Measurements from ENCODE around the gene MACC1. TPM values are rescaled to one million over a fixed set of nuclear protein-coding genes. Genes with fewer than 3 reads are reported as not detected.
A peak's percentile ranks its signal among the peaks of the same experiment; 100 is the strongest.

The MACC1 gene
- total and polyA plus RNA-seq, 9 of the 15 experiments (the other 6 are each of a cell fraction or from before 2014, with no cell fraction given) = 5.9 to 30.2 (median 10.4) TPM

DNA sequence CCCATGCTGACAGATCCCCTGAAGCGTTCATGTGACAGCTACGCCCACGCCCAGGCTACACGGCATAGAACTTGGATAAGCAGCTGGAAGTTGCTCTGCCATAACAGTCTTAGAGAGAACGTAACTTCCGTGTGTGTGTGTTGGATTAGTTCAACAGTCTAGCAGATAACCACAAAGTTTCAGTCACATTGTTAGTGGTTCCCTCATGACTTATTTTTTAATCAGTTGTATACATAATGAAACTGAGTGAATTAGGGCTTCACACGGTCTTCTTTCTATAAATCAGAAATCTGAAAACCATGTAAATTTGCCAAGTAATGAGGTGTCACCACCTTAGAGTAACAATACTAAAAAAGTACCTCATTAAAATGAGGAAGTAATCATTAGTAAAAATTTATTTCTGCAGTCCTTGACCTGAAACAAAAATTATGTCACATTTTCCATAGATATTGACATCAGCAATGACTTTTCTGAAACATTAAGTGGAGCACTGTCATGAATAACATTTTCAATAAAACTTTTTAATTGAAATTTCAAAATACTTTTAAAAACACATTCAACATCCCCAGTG lies 21.7 kb upstream of the MACC1 start (continued):
- TF ChIP-seq, protein P1, sequence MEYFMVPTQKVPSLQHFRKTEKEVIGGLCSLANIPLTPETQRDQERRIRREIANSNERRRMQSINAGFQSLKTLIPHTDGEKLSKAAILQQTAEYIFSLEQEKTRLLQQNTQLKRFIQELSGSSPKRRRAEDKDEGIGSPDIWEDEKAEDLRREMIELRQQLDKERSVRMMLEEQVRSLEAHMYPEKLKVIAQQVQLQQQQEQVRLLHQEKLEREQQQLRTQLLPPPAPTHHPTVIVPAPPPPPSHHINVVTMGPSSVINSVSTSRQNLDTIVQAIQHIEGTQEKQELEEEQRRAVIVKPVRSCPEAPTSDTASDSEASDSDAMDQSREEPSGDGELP (CRISPR knock-in tag; IDR thresholded peaks at IDR 0.05; ENCODE audit: borderline replicate concordance) = peak; percentile 75
- TF ChIP-seq BCOR (IDR thresholded peaks at IDR 0.05) (no peak), PHB (CRISPR knock-in tag; IDR thresholded peaks at IDR 0.05) (no peak), KHSRP (IDR thresholded peaks at IDR 0.05) (no peak), DACH1 (IDR thresholded peaks at IDR 0.05; ENCODE audit: partially characterized antibody) (peak; percentile 61), PRPF4 (IDR thresholded peaks at IDR 0.05; ENCODE audit: insufficient read depth, low read depth, low read length, poor library complexity, severe bottlenecking) (no peak), KLF1 (tag; IDR thresholded peaks at IDR 0.05) (no peak), ZBTB1 (CRISPR knock-in tag; IDR thresholded peaks at IDR 0.05; ENCODE audit: borderline replicate concordance, low read depth) (no peak), ZNF232 (CRISPR knock-in tag; IDR thresholded peaks at IDR 0.05) (no peak), SAFB (IDR thresholded peaks at IDR 0.05; ENCODE audit: borderline replicate concordance, low read depth, low read length) (no peak), ILF3 (IDR thresholded peaks at IDR 0.05; ENCODE audit: borderline replicate concordance) (no peak), NBN (IDR thresholded peaks at IDR 0.05; ENCODE audit: low read depth) (peak; percentile 36; the same call in 1 of the 2 replicates)
- TF ChIP-seq, protein P2, sequence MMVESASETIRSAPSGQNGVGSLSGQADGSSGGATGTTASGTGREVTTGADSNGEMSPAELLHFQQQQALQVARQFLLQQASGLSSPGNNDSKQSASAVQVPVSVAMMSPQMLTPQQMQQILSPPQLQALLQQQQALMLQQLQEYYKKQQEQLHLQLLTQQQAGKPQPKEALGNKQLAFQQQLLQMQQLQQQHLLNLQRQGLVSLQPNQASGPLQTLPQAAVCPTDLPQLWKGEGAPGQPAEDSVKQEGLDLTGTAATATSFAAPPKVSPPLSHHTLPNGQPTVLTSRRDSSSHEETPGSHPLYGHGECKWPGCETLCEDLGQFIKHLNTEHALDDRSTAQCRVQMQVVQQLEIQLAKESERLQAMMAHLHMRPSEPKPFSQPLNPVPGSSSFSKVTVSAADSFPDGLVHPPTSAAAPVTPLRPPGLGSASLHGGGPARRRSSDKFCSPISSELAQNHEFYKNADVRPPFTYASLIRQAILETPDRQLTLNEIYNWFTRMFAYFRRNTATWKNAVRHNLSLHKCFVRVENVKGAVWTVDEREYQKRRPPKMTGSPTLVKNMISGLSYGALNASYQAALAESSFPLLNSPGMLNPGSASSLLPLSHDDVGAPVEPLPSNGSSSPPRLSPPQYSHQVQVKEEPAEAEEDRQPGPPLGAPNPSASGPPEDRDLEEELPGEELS (CRISPR knock-in tag; IDR thresholded peaks at IDR 0.05; ENCODE audit: borderline replicate concordance) = no peak
- TF ChIP-seq, protein P3, sequence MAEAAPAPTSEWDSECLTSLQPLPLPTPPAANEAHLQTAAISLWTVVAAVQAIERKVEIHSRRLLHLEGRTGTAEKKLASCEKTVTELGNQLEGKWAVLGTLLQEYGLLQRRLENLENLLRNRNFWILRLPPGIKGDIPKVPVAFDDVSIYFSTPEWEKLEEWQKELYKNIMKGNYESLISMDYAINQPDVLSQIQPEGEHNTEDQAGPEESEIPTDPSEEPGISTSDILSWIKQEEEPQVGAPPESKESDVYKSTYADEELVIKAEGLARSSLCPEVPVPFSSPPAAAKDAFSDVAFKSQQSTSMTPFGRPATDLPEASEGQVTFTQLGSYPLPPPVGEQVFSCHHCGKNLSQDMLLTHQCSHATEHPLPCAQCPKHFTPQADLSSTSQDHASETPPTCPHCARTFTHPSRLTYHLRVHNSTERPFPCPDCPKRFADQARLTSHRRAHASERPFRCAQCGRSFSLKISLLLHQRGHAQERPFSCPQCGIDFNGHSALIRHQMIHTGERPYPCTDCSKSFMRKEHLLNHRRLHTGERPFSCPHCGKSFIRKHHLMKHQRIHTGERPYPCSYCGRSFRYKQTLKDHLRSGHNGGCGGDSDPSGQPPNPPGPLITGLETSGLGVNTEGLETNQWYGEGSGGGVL (CRISPR knock-in tag; IDR thresholded peaks at IDR 0.05) = no peak
- TF ChIP-seq, protein P4, sequence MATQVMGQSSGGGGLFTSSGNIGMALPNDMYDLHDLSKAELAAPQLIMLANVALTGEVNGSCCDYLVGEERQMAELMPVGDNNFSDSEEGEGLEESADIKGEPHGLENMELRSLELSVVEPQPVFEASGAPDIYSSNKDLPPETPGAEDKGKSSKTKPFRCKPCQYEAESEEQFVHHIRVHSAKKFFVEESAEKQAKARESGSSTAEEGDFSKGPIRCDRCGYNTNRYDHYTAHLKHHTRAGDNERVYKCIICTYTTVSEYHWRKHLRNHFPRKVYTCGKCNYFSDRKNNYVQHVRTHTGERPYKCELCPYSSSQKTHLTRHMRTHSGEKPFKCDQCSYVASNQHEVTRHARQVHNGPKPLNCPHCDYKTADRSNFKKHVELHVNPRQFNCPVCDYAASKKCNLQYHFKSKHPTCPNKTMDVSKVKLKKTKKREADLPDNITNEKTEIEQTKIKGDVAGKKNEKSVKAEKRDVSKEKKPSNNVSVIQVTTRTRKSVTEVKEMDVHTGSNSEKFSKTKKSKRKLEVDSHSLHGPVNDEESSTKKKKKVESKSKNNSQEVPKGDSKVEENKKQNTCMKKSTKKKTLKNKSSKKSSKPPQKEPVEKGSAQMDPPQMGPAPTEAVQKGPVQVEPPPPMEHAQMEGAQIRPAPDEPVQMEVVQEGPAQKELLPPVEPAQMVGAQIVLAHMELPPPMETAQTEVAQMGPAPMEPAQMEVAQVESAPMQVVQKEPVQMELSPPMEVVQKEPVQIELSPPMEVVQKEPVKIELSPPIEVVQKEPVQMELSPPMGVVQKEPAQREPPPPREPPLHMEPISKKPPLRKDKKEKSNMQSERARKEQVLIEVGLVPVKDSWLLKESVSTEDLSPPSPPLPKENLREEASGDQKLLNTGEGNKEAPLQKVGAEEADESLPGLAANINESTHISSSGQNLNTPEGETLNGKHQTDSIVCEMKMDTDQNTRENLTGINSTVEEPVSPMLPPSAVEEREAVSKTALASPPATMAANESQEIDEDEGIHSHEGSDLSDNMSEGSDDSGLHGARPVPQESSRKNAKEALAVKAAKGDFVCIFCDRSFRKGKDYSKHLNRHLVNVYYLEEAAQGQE (IDR thresholded peaks at IDR 0.05; ENCODE audit: borderline replicate concordance) = no peak
- TF ChIP-seq, protein P4 (CRISPR knock-in tag; IDR thresholded peaks at IDR 0.05; ENCODE audit: low read depth) = no peak
